Fibroblast of gingiva (primary cell): ENCODE measurements around the gene EMID1.

Experiments used
- DNase-seq: peaks from one replicate; pipeline ENCODE4 v3.0.0-alpha.2; 2011; ENCODE audit warnings: low read depth

EMID1 gene

GRCh38 chr22:29205594-29206371 lies at the start of gene EMID1:
TSS of gene EMID1 (plus strand) at chr22:29205896. CDS start at chr22:29206039, 143 bp downstream.
- DNase-seq, result no peak

- DNase-seq, result no peak
These were observed 49.7 kb upstream of the EMID1 start for GRCh38 chr22:29155966-29156365.

- no peak for DNase-seq
These were observed 49.2 kb upstream of the EMID1 start for GRCh38 chr22:29156507-29156906.

GRCh38 chr22:29157759-29158535 lies 47.7 kb upstream of the EMID1 start:
- DNase-seq, result no peak

GRCh38 chr22:29158546-29158945 lies 47.1 kb upstream of the EMID1 start:
- no peak for DNase-seq

- DNase-seq, result no peak
These were observed 41.9 kb upstream of the EMID1 start for GRCh38 chr22:29163808-29164207.

GRCh38 chr22:29165321-29166060 lies 40.2 kb upstream of the EMID1 start:
- DNase-seq, result no peak

GRCh38 chr22:29166180-29166579 lies 39.5 kb upstream of the EMID1 start:
- no peak for DNase-seq

GRCh38 chr22:29167032-29167911 lies 38.4 kb upstream of the EMID1 start:
- no peak for DNase-seq

- DNase-seq, result no peak
These were observed 34.0 kb upstream of the EMID1 start for GRCh38 chr22:29171721-29172120.

- no peak for DNase-seq
These were observed 33.5 kb upstream of the EMID1 start for GRCh38 chr22:29172216-29172615.

- DNase-seq, result no peak
These were observed 30.3 kb upstream of the EMID1 start for GRCh38 chr22:29175312-29175835.

GRCh38 chr22:29183971-29184848 lies 21.5 kb upstream of the EMID1 start:
- DNase-seq, result no peak

- no peak for DNase-seq
These were observed 20.7 kb upstream of the EMID1 start for GRCh38 chr22:29184849-29185490.

- DNase-seq, result no peak
These were observed 19.4 kb upstream of the EMID1 start for GRCh38 chr22:29186302-29186701.

GRCh38 chr22:29187831-29188230 lies 17.9 kb upstream of the EMID1 start:
- peak; percentile 21 for DNase-seq

- no peak for DNase-seq
These were observed 15.6 kb upstream of the EMID1 start for GRCh38 chr22:29190051-29190450.

- no peak for DNase-seq
These were observed 14.8 kb upstream of the EMID1 start for GRCh38 chr22:29190918-29191317.

- DNase-seq, result no peak
These were observed 12.7 kb upstream of the EMID1 start for GRCh38 chr22:29193021-29193420.

GRCh38 chr22:29194184-29194583 lies 11.5 kb upstream of the EMID1 start:
- no peak for DNase-seq
